ENCODE results near the gene CXCR5. TPM values are rescaled to one million over a fixed set of nuclear protein-coding genes. Genes with fewer than 3 reads are reported as not detected.

Gene CXCR5
- total RNA-seq, 2 donors from 2014 or later, result 0.07 TPM; not detected in 1

DNA sequence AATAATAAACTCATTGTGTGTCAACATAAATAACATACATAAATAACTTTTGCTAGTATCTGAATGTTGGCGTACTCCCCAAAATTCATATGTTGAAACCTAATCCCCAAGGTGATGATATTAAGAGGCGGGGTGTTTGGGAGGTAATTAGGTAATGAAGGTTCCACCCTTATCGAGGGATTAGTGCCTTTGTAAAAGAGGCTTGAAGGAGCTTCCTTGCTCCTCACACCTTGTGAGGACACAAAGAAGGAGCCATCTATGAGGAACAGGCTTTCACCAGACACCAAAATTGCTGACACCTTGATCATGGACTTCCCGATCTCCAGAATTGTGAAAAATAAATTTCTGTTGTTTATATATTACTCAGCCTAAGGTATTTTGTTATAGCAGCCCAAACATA is 33.9 kb upstream of the CXCR5 start:
- WGBS, 2 experiments (ENCODE audit: insufficient coverage in 1 of 2, insufficient read length in 1 of 2), result 83 to 100% methylated on average over 1 to 3 of the region's 4 CpGs
- no peak for DNase-seq
- no peaks in the 10 kb centered on the region for H3K9me3 ChIP-seq (ENCODE audit: control insufficient read depth, low read length)
- H3K36me3 ChIP-seq (ENCODE audit: control insufficient read depth, insufficient read depth, low read length), result no peaks in the 10 kb centered on the region
- TF ChIP-seq, protein P1, sequence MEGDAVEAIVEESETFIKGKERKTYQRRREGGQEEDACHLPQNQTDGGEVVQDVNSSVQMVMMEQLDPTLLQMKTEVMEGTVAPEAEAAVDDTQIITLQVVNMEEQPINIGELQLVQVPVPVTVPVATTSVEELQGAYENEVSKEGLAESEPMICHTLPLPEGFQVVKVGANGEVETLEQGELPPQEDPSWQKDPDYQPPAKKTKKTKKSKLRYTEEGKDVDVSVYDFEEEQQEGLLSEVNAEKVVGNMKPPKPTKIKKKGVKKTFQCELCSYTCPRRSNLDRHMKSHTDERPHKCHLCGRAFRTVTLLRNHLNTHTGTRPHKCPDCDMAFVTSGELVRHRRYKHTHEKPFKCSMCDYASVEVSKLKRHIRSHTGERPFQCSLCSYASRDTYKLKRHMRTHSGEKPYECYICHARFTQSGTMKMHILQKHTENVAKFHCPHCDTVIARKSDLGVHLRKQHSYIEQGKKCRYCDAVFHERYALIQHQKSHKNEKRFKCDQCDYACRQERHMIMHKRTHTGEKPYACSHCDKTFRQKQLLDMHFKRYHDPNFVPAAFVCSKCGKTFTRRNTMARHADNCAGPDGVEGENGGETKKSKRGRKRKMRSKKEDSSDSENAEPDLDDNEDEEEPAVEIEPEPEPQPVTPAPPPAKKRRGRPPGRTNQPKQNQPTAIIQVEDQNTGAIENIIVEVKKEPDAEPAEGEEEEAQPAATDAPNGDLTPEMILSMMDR (conservative IDR thresholded peaks at IDR 0.05), result no peak
- H3K27ac Mint-ChIP-seq, result no peak overlapping the region
- H3K27me3 ChIP-seq (ENCODE audit: control insufficient read depth, insufficient read depth, low read length, poor library complexity, severe bottlenecking), result no peaks in the 10 kb centered on the region
- H3K9me3 Mint-ChIP-seq, result no peaks in the 10 kb centered on the region
- no peak overlapping the region for H3K4me3 ChIP-seq (ENCODE audit: low read length)
- no peaks in the 10 kb centered on the region for H3K4me1 ChIP-seq (ENCODE audit: control insufficient read depth, insufficient read depth, low read length)
- peaks cover 2% of the 10 kb centered on the region for H3K27me3 Mint-ChIP-seq (ENCODE audit: insufficient read depth)
- H3K36me3 Mint-ChIP-seq (ENCODE audit: low read depth), result no peaks in the 10 kb centered on the region
- no peak overlapping the region for H3K9ac ChIP-seq (ENCODE audit: extremely low read depth, low read length, poor library complexity, severe bottlenecking)
- H3K4me1 Mint-ChIP-seq, result peaks cover 9% of the 10 kb centered on the region
- H3K27ac ChIP-seq (ENCODE audit: low read depth, low read length), result no peak overlapping the region
- H3K4me3 Mint-ChIP-seq, result no peak overlapping the region

DNA sequence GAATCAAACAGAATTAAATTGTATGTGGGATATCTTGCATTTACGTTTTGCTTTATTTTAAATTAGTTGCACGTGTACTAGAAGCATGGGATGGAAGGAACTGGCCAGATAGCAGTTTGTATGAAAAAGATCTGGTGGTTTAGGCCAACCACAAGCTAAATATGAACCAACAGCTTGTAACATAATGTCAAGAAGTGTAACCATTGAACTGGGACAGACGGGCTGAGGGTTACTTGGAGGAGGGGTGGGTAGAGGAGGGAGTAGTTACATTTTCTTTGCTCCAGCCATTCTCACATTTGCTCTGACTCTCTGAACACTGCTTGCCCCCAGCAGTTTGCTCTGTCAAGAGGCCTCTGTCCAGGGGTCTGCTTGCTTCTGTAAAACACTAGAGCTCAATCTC is 31.7 kb upstream of the CXCR5 start:
- TF ChIP-seq, protein P1 (conservative IDR thresholded peaks at IDR 0.05), result no peak
- H3K9me3 ChIP-seq (ENCODE audit: control insufficient read depth, low read length), result no peaks in the 10 kb centered on the region
- H3K36me3 ChIP-seq (ENCODE audit: control insufficient read depth, insufficient read depth, low read length), result no peaks in the 10 kb centered on the region
- DNase-seq, result no peak
- peaks cover 6% of the 10 kb centered on the region for H3K4me1 Mint-ChIP-seq
- H3K27me3 ChIP-seq (ENCODE audit: control insufficient read depth, insufficient read depth, low read length, poor library complexity, severe bottlenecking), result no peaks in the 10 kb centered on the region
- no peaks in the 10 kb centered on the region for H3K36me3 Mint-ChIP-seq (ENCODE audit: low read depth)
- H3K27ac ChIP-seq (ENCODE audit: low read depth, low read length), result no peak overlapping the region
- H3K27ac Mint-ChIP-seq, result no peak overlapping the region
- no peak overlapping the region for H3K4me3 ChIP-seq (ENCODE audit: low read length)
- no peak overlapping the region for H3K4me3 Mint-ChIP-seq
- 93% methylated on average over 2 to 3 of the region's 3 CpGs for WGBS, 2 experiments (ENCODE audit: insufficient coverage in 1 of 2, insufficient read length in 1 of 2)
- H3K9me3 Mint-ChIP-seq, result no peaks in the 10 kb centered on the region
- peaks cover 2% of the 10 kb centered on the region for H3K27me3 Mint-ChIP-seq (ENCODE audit: insufficient read depth)
- no peaks in the 10 kb centered on the region for H3K4me1 ChIP-seq (ENCODE audit: control insufficient read depth, insufficient read depth, low read length)
- H3K9ac ChIP-seq (ENCODE audit: extremely low read depth, low read length, poor library complexity, severe bottlenecking), result no peak overlapping the region

DNA sequence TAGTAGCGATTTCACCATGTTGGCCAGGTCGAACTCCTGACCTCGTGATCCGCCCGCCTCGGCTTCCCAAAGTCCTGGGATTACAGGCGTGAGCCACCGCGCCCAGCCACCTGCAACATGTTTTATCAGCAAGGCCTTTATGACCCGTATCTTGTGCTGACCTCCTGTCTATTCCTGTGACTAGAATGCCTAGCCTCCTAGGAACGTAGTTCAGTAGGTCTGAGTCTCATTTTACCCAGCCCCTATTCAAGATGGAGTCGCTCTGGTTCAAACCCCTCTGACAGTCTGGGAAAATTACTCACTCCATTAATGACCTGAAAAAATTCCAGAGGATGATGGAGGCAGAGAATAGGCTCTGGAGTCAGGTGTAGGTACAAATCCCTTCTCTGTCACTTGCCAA is 30.0 kb upstream of the CXCR5 start:
- no peak for DNase-seq
- H3K36me3 Mint-ChIP-seq (ENCODE audit: low read depth), result no peaks in the 10 kb centered on the region

More for the DNA sequence above, 30.0 kb upstream of the CXCR5 start:
- Histone ChIP-seq H3K9ac (ENCODE audit: extremely low read depth, low read length, poor library complexity, severe bottlenecking) (no peak overlapping the region), H3K36me3 (ENCODE audit: control insufficient read depth, insufficient read depth, low read length) (no peaks in the 10 kb centered on the region), H3K9me3 (ENCODE audit: control insufficient read depth, low read length) (no peaks in the 10 kb centered on the region), H3K27me3 (ENCODE audit: control insufficient read depth, insufficient read depth, low read length, poor library complexity, severe bottlenecking) (no peaks in the 10 kb centered on the region), H3K4me1 (ENCODE audit: control insufficient read depth, insufficient read depth, low read length) (no peaks in the 10 kb centered on the region), H3K4me3 (ENCODE audit: low read length) (no peak overlapping the region), H3K27ac (ENCODE audit: low read depth, low read length) (no peak overlapping the region)
- Mint-ChIP-seq H3K9me3 (no peaks in the 10 kb centered on the region), H3K4me3 (no peak overlapping the region), H3K27me3 (ENCODE audit: insufficient read depth) (no peaks in the 10 kb centered on the region), H3K27ac (no peak overlapping the region), H3K4me1 (peaks cover 3% of the 10 kb centered on the region)
- 95 to 97% methylated on average over 10 to 12 of the region's 12 CpGs for WGBS, 2 experiments (ENCODE audit: insufficient coverage in 1 of 2, insufficient read length in 1 of 2)
- TF ChIP-seq, protein P1 (conservative IDR thresholded peaks at IDR 0.05), result no peak
